Middle frontal gyrus (tissue), 1 donor: ENCODE data around the gene IDH1.
"Not testable (repeated sequence)": the region's sequence is repeated elsewhere in the genome, so short reads cannot be mapped to it uniquely, and the experiment has no call there.

Experiments
- DNase-seq: peaks from one replicate; pipeline ENCODE4 v3.0.0-alpha.2; 2015; ENCODE audit warnings: low spot score; ENCODE audit errors: extremely low spot score

Gene IDH1

DNA sequence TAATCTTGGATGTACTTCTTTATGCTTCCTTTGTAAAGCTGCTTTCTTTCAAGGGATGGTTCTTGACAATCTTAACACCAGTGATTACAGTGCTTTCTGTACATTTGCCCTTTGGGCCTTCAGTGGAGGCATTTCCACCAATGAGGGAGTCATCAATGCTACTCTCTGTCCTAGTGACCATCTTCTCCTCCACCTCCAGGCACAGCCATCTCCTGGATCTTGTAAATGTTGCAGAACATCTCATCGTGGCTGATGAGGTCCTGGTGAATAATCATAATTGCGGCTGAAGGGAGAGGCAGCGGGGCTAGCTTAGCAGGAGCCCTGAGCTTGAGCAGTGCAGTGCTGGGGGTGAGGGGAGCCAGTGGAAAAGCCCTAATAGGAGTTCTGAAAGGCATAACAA, 32.5 kb downstream of the IDH1 start:
- no peak for DNase-seq

DNA sequence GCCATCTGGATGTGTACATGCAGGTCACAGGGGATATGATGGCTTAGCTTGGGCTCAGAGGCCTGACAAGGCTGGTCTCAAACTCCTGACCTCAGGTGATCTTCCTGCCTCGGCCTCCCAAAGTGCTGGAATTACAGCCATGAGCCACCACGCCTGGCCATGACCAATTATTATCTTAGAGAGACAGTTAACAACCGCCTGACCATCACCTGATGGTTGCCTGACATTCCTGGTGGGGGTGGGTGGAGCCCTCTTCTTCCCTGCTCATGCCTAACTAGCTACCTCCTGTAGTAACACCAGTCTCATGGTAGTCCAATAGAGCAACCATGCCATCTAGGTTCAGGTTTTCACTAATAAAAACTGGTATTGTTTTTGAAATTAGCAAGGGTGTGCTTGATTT, 33.0 kb downstream of the IDH1 start:
- DNase-seq: not testable (repeated sequence)

DNA sequence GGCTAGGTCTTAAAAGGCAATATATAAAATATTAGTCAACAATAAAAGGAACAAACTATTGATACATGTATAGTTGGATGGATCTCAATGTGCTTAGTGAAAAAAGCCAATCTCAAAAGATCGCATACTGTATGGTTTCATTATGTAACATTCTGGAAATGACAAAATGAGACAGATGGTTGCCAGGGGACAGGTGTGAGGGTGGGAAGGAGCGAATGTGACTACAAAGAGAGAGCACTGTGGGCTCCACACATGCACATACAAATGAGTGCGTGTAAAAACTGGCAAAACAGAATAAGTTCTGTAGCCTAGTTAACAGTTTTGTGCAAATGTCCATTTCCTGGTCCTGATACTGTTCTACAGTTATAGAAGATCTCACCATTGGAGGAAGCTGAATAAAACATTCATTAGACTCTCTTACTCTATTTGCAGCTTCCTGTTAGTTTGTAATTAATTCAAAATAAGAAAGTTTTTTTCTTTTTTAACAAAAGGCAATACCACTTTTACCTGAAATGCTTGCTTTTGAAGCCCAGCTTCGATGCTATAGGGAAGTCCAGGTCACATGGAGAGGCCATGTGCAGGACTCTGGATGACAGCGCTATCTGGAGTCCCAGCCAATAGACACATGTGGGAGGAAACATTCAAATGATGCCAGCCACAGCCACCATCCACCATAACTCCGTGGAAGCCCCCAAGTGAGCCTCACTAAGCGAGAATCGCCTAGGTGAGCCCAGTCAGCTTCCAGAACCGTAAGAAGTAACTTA, 44.0 kb downstream of the IDH1 start:
- DNase-seq: no peak

DNA sequence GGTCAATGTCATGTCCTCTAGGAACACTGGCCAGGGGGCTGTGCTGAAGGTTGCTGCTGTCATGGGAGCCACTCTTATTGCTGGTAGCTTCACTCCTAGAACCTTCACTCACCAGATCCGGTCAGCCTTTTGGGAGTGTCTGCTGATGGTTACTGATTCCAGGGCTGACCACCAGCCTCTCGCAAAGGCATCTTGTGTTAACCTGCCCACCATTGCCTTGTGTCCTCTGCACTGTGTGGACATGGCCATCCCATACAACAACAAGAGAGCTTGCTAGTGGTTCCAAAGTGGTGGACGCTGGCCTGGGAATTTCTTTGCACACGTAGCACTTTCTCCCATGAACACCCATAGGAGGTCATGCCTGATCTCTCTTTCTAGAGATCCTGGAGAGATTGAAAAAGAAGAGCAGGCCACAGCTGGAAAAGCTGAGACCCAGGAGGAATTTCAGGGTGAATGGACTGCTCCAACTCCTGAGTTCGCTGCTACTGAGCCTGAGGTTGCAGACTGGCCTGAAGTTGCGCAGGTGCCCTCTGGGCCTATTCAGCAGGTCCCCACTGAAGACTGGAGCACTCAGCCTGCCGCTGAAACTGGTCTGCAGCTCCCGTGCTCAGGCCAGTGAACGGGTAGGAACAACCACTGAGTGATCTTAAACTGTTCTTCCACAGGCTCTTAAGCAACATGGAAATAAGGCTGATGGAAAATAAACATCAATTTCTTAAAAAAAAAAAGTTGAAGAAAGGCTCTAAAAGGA, 46.4 kb downstream of the IDH1 start:
- DNase-seq: no peak

DNA sequence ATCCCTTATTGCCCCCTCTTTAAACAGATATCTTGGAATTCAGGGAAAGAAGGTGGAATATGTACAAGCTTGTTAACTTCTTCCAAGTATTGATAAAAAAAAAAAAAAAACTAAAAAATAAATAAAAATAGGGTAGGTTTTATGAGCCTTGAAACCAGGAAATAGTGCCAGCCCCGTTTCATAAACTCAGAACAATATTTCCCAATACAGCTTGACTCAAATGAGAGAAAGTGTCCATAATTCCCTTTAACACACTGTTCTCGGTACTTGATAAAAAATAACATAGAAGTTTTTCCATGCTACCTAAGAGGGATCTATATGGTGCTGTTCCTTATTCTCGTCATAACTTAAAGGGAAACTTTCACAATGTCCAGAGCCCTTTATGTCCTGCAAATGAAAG, 47.1 kb downstream of the IDH1 start:
- no peak for DNase-seq

DNA sequence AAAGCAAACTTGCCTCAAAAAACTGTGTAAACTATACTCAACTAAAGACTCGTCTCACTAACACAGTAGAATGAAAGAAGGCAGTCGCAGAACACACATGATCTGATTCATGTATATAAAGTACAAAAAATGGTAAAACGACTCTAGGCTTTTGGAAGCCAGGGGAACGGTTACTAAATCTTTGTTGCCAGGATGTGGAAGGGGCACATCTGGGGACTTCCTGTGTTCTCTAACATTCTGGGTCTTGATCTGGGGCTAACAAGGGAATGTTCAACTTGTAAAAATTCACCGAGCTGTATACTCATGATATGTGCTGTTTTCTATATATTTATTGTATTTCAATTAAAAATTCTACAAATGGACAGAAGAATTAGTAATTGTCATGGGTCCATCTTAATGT, 50.7 kb downstream of the IDH1 start:
- DNase-seq: no peak

DNA sequence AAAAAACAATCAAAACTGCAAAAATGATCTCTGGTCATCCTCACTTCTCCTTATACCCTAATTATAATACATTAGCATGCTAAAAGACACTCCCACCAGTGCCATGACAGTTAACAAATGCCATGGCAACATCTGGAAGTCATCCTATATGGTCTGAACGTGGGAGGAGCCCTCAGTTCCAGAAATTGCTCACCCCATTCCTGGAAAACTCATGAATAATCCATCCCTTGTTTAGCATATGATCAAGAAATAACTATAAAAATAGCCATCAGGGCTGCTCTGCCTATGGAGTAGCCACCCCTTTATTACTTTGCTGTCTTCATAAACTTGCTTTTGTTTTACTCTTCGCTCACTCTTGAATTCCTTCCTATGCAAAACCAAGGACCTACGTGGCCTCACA, 59.3 kb downstream of the IDH1 start:
- DNase-seq: no peak

DNA sequence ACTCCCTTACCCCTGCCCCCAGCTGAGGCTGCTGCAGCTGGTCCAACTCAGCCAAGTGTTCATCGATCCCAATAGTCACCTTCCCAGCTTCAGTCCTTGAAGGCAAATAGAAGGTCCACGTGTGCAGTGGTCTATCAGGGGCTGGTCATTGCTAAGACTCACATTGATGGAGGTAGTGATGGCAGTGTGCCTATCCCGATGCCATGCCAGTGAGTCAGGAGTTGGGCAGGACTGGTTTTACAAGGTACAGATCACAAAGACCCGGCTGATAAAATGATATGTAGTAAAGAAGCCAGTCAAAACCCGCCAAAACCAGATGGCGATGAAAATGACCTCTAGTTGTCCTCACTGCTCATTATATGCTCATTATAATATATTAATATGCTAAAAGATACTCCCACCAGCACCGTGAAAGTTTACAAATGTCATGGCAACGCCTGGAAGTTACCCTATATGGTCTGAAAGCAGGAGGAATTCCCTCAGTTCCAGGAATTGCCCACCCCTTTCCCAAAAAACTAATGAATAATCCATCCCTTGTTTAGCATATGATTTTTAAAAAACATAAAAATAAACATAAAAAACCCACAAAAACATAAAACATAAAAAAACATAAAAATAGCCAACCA, 62.1 kb downstream of the IDH1 start:
- DNase-seq: no peak

DNA sequence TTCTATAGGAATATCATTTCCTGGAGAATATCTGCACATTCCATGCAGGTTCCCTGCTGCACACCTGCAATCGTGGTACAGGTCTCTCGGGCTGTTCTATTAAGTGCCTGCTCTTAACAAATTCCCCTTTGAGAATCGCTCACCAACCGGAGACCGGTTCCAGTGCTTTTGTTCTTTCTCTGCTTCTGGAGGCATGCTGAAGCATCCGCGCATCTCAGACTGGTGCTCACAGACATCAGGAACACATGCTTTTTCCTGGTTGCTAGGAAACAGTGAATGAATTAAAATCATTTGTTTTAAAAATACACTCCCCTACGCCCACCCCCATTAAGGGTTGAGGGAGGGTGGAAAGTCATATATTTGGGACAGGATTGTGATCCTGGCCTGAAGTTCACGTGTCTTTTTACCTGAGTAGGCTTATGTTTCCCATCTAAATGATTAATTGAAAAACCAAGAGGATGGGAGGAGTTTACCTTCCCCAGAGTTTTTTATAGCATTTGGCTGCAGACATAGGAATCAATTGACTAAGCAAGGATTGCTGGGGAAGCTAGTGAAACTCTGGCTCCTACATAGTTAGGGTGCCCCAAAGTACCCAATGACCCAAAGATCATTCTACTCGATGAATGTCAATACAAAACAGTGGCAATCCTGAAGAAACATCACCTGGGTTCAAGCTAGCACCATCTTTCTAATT, 64.9 kb downstream of the IDH1 start, which contains the start of gene C2orf80:
Gene C2orf80, minus strand, starts transcription at position 221 of the 694 bp plus-strand sequence. CDS start 3,044 bp downstream, outside the sequence.
- no peak for DNase-seq

DNA sequence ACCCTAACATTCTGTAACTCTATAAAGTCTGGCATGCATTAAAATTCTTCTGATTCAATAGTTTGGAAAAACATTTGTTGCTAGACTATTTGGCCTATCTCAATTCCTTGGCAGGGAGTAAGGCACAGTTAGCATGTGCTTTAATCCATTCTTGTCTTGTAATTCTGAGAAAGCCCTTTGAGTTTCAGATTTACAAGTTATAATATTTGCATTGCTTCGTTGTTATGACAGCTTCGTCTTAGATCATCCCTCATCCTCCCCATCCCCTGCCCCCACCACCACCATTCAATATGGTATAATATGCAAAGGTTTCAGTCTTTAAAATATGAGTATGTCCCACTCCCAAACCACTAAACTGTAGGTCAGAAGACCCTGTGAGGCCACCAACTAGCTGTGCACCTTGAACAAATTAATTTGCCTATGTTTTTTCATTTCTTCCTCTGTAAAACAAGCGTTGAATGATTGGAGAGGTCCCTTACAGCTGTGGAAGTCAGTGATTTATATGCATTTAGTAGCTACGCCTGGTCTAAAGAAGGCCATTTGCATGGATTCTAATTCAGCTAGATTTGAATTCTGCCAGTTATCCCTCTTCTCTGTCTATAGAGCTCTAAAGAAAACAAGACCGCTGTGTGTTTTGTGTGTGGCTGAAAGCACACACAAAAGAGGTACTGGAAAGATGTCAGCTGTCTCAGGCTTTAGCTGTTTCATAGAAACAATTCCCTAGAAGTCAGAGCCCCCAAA, 65.6 kb downstream of the IDH1 start:
- DNase-seq: no peak

DNA sequence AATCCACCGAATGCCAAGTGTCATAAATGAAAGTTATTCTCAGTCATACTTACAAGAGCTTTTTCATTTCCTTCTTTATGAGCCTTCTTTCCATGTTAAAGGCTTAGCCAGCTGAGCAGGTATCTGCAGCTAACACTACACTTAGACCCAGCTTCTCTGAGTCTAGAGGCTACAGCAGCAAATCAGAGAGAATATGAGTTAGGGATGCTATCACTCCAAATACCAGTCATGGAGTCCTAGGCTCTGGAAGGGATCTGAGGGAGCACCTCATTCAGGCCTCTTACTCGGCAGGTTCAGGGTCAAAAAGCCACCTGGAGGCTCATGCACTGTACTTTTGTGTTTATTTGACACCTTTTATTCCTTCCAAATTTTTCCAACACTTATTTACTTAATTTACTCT, 68.0 kb downstream of the IDH1 start:
- no peak for DNase-seq

DNA sequence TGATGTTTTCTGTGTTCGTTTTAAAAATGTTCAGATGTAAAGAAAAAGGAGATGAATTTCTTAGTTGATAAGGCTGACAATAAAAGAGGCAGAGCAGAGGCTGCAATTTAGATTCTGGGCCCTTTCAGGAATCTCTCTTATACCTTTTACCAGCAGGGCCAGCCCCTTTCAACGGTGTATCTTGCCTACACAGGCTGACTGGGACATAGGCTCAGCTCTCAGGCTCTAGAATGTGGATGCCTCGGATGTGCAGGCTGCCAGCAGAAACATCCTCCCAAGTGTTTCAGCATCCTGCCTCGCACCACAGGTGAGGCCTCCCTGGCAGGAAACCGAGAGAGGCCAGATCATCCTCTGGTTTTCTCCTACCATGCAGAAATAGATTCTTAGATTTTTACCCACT, 68.4 kb downstream of the IDH1 start:
- no peak for DNase-seq
